ENCODE measurements around the gene HOTAIR.

GRCh38 chr12:53937596-53938325, 37.0 kb downstream of the HOTAIR start:
- TF ChIP-seq CTCF (IDR thresholded peaks at IDR 0.05) (no peak), POLR2A (IDR thresholded peaks at IDR 0.05) (no peak)
